Activated T-cell treated with anti-CD3 and anti-CD28 coated beads for 24 hours (primary cell): ENCODE results near the gene PRR22.
"Not testable (repeated sequence)": the region's sequence is repeated elsewhere in the genome, so short reads cannot be mapped to it uniquely, and the experiment has no call there.

Experiments used
- DNase-seq: peaks from one replicate; pipeline ENCODE4 v3.0.0-alpha.2; 2020; ENCODE audit warnings: low read depth

The PRR22 gene

DNA sequence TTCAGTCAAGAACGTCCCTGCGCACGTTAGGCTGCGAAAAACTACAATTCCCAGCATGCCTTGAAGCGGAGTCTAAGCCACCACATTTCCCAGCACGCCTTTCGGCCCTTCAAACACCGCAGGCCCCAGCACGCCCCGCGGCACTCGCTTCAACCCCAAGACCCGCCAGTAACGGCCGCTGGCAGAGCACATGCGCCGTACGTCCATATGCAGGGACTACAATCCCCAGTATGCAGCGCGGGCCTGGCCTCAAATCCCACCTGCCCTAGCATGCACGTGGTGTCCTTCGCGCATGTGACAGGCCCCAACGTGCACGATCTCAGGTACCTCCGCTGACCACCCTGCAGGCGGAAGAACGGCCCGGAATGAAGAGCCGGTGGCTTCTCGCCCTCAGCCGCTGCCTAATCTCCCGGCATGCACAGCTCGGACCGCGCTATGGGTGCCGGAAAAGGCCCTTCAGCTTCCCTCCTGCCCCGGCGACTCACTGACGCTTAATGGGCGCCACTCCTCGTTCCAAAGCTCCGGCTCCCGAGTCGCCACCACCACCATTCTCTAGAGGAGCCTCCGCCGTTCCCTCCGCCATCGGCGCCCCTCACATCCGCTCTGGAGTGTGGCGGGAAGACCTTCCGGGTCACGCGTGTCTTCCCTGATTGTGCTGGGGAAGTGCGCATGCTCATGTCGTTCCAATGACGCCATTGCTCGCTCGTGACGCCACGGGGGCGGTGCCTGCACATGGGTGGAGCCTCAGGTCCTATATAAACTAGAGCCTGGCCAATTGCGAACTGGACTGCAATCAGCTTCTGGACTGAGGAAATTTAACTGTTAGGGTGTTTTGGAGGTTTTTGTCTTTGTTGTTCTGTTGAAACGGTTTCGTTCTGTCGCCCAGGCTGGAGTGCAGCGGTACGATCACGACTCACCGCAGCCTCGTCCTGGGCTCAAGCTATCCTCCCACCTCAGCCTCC is 6.3 kb upstream of the PRR22 start, which contains the start of gene DUS3L:
DUS3L (minus strand) TSS at position 605 of the 962 bp plus-strand sequence; CDS start at position 583, 22 bp downstream.
- DNase-seq: peak; percentile 93

DNA sequence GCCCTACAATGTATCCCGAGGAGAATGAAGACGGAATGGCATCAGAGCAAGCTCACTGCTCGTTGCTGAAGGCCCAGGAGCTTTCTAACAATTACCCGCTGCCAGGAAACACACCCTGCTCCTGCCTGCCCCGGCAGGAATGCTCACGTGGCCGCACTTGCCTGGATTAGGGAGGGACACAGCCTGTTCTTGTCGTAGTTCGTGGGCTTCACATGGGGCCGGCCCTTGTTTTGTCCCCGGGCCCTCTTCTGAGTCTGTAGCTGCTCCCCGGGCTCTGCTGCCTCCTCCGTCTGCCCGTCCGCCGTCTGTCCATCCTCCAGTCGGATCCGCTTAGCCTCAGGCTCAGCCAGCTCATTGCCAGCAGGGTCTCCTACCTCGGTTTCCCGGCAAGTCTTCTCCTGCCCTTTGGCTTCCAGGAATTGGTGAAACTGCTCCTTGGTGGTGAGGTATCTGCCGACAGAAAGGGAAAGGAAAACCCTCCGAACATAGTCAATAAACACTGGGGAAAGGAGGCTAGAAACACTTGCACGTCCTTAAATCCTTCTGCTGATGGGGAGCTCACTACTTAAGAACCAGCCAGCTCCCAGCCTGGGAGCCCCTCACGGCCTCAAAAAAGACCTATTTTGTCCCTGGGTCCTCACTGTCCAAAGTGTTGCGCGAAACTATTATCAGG is 5.5 kb upstream of the PRR22 start:
- DNase-seq: no peak

DNA sequence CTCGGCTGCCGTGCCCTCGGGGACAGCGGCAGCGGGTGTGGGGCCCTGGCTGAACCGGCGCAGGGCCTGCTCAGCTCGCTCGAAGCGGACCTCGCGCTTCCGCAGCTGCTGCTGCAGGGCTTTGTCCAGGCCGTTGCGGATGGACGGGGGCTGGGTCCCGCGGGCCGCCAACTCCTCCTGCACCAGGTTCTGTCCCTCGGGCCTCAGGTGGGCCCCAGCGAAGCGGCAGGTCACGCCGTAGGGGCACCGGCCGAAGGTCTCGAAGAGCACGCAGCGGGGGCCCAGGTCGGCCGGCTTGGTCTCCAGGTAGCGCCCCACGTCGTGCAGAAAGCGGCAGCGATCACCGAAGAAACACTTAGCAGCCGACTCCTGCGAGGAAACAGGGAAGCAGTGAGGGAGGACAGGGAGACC is 4.8 kb upstream of the PRR22 start:
- no peak for DNase-seq

DNA sequence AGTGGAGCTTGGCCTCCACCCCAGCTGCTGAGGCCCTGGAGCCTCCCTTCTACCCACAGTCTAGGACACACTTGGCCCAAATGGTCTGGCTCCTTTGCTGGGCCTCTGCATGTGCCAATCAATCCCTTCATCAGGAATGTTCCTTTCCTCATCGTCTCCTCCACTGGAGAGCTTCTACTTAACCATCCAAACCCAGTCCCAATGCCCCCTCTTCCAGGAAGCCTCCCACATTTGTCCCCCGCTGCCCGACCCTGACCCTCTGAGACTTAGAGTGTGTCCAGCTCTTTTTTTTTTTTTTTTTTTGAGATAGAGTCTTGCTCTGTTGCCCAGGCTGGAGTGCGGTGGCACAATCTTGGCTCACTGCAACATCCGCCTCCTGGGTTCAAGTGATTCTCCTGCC is 3.9 kb upstream of the PRR22 start:
- DNase-seq: no peak

DNA sequence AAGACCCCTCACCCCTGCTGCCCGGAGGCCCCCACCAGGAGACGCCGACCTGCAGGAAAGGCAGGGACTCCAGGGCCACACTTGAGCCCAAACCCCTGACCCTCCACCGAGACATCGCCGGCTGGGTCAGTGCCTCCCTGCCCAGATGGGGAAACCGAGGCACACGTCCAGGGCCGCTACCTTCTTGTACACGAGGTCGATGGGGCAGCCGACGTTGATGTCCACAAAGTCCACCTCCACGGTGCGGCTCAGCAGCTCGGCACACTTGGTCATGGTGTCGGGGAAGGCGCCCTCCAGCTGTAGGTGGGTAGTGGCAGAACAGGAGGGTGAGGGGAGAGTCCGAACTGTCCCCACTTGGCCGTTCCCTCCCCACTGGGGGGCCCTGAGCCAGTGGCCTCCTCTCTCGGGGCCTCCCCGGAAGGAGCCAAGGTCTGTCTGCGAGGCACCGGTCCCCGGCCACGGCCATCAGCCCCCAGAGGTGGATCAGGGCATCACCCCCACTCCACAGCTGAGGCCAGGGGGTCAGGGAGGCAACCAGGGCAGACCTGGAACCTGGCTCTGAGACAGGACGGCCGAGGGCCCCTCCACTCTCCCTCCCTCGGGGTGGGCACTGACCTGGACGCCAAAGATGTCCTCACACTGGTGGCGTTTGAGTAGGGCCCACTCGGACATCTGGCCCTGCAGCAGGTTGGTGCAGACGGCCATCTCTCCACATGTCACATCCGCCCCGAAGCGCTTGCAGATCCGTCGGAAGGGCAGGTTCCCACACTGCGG is 3.0 kb upstream of the PRR22 start:
- no peak for DNase-seq

DNA sequence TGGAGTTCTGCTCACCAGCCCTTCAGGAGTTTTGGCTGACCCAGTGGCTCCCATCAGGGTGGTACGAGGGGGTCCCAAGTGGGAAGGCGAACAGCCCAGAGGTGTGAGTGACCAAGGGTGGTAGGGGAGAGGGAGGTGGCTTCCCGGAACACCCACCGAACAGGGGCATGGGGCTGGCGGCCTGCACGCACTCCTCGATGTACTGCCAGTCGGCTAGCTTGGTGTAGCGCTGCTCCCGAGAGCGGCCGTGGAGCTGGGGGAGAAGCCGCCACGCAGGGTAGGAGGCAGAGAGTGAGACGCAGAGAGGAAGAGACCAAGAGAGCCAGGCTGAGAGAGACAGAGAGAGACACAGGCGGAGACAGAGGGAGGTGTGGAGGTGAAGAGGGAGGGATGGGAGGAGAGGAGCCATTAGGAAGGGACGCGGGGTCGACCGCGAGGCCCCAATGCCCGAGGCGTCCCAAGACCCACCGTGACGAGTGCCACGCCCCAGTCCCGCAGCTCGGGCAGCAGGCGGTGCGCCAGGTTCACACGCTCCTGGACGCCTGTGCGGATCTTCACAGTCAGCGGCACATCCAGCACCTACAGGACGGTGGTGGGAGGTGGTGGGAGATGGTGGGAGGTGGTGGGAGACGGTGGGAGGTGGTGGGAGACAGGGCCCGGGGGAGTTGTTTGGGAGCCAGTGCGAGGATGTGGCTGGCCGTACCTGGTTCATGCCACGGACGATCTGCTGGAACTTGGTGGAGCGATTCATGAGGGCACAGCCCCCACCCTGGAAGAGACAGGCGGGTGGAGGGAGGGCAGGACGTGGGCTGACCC is 2.3 kb upstream of the PRR22 start:
- DNase-seq: no peak

DNA sequence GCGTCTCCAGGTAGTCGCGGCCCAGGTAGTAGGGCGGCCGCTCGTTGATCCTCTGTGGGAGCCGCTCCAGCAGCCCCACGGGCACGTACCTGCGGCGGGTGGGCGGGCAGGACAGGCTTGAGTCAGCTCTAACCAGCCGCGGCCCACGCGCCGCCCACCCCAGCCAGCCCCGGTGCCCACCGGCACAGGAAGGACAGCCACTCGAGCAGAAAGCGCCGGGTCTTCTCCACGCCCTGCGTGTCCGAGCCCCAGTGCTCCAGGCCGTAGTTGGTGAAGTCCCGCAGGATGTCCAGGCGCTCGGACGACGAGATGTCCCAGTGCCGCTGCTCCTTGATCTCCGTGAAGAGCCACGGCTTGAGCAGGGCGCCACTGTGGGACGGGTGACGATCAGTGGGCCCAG is 877 bp upstream of the PRR22 start:
- no peak for DNase-seq

DNA sequence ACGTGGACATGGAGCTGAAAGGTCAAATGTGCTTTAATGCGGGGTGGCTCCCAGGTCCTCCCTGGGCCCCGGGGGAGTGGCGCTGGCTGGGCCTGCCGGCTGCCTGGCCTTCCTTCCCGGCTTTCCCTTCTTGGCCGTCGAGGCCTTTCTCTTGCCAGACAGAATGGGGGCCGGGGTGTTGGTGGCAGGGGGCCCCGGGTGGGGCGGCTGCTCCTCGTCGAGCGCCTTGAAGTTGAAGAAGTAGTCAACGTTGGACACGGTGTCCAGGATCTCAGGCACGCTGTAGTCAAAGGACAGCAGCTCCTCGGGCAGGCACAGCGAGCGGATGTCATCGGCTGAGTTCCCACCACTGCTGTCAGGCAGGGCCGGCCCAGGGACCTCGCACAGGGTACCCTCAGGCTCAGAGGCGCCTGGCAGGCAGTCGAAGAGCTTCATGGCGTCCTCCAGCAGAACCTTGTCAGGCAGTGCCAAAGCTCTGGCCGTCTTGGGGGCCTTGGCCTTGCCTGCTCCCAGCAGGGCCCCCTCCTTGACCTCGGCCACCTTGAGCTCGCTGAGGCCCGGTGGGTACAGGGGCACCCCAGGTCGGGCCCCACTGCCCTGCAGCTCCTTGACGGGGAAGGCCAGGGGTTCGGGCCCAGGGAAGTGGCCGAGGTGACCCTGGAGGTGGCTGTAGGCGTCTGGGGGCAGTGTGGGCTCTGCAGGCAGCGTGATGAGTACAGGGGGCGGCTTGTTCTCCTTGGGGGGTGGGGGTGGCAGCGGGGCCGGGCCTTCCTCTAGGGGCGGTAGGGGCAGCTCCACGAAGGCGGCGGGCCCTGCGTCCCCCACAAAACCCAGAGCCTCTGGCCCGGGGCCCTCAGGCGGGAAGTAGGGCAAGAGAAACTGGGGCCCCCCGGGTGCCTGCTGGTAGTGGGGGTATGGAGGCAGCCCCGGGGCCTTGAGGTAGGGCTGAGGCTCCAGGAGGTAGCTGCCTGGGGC is 1.3 kb downstream of the PRR22 start:
- DNase-seq: no peak

DNA sequence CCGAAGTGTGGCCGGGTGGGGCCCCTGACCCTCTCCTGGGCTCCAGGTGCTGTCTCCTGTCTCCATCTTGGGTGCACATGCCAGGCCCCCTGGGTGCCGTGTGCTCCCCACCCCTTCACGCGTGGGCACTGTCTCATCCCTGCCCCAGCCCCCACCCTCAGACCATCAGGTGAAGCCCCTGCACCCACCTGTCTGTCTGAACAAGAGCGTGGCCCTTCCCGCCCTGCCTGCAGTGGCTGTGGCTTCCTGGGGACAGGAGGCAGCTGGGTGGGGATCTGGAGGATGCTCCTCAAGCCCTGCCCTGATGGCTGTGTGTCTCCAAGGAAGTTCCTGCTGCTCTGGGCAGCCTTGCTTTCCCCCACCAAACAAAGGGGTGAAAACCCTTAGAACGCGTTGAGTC is 2.2 kb downstream of the PRR22 start:
- DNase-seq: no peak

DNA sequence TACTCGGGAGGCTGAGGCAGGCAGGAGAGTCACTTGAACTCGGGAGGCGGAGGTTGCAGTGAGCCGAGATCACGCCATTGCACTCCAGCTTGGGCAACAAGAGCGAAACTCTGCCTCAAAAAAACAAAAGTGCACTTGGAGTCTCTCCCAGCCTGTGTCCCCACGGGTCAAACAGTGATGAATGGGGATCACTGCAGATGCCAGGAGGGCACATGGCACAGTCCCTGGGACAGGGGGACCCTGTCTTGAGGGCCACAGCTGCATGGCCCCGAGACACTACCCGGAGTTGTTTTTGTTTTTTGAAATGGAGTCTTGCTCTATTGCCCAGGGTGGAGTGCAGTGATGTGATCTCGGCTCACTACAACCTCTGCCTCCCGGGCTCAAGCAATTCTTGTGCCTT is 3.6 kb downstream of the PRR22 start:
- not testable (repeated sequence) for DNase-seq

DNA sequence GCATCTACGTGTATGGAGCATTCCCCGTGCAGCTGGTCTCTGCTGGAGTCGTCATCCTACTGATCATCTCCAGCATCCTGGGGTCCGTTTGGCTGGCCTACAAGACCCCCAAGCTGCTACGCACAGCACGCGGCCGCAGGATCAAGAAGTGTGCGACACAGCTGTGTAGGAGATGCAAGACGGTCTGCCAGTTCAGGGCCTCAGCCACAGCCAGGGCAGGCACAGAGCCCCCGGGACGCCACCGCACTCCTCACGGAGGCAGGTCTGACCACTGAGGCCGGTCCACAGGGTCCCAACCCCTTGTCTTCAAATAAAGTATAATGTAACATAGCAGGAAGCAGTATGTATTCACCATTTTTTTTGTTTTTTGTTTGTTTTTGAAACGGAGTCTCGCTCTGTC is 6.1 kb downstream of the PRR22 start:
- DNase-seq: no peak

DNA sequence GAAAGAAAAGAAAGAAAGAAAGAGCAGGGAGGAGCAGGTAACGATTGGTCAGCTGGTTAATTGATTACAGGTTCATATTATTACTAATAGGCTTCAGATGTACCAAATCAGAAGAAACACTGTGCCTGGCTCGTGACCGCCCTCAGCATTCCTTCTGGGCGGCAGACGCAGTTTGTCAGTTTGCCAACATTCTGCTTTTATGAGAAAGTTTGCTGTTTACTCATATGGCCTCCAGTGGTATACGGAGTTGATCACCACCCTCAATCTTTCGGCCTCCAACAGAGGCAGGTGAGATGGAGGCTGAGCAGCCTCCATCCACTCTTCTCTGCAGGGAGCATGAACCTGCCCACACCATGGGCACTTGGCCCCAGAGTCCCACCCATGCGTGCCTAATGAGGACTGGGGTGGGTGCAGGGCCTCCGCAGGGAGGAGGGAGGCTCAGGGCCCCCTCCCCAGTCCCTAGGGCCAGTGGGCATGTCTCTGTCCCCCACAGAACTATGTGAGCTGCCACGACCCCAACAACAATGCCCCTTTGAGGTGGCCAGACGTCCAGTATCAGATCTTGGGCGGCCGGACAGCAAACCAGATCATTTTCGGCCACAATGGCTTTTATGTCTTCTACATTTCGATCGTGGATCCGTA is 8.8 kb downstream of the PRR22 start:
- no peak for DNase-seq

DNA sequence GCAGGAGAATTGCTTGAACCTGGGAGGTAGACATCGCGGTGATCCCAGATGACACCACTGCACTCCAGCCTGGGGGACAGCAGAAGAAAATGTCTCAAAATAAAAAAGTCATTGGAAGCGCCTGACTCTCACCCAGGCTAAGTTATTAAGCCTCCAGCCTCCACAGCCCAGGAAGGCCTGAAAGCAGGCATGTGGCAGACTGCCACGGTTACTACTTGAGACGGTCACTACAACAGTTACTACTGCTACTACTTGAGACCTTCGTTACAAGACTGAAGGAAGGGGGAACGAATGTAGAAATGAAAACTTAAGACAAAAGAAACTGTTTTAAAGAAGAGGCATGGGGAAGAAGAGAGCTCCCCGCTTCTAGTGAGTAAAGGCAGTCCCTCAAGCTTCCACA is 9.6 kb downstream of the PRR22 start:
- no peak for DNase-seq

DNA sequence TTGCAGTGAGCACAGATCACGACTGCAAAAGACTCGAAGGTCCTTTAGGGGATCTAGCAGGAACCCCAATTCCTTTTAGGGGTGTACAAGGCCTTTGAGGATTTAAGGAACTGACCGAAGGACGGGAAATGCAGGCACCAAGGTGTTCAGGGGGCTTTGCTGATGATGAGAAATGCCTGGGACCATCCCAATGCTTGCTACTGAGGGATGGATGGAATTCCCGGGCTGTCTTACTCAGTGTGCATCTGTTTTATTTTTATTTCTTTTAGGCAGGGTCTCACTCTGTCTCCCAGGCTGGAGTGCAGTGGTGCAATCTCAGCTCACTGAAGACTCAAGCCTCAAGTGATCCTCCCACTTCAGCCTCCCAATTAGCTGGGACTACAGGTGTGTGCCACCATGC is 11.3 kb downstream of the PRR22 start:
- DNase-seq: no peak

DNA sequence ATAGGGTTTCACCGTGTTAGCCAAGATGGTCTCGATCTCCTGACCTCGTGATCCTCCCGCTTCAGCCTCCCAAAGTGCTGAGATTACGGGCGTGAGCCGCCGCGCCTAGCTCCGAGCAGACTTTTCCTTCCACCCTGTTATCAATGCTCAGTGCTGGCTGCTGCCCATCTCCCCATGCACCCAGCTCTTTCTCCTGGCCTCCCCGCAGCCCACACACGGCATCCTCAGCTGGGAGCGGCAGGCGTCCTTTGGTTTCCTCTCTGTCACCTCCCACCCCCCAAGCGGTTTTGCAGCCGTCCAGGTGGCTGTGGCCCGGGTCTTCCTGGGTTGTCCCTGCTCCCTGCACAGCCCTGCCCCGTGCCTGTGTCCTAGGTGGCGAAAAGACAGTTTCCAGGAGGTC is 12.1 kb downstream of the PRR22 start:
- DNase-seq: no peak

DNA sequence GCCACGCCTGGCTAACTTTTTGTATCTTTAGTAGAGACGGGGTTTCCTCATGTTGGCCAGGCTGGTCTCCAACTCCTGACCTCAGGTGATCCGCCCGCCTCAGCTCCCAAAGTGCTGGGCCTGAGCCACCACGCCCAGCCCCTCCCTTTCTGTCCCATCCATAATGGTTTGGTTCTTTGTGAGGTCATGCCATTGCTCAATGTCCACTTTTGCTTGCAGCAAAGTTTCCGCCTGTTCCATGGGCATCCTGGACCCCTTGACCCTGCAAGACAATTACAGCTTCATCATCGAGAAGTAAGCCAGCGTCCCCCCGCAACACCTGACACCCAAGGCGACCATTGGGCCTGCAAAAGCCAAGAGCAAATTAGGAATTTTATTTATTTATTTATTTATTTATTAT is 16.6 kb downstream of the PRR22 start:
- no peak for DNase-seq

DNA sequence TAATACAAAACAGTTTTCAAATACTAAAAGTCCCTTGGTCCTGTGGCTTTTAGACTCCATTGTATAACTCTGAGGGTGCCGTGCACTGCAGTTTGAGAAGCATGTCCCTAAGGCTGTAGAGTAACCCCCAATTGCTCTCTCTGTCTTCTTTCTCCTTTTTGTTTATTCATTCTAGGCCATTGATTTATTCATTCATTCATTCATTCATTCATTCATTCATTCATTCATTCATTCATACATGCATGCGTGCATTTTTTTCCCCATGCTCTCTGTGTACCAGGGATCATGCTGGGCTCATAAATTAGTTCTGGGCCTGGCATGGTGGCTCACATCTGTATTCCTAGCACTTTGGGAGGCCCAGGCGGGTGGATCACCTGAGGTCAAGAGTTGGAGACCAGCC is 19.3 kb downstream of the PRR22 start:
- DNase-seq: no peak

DNA sequence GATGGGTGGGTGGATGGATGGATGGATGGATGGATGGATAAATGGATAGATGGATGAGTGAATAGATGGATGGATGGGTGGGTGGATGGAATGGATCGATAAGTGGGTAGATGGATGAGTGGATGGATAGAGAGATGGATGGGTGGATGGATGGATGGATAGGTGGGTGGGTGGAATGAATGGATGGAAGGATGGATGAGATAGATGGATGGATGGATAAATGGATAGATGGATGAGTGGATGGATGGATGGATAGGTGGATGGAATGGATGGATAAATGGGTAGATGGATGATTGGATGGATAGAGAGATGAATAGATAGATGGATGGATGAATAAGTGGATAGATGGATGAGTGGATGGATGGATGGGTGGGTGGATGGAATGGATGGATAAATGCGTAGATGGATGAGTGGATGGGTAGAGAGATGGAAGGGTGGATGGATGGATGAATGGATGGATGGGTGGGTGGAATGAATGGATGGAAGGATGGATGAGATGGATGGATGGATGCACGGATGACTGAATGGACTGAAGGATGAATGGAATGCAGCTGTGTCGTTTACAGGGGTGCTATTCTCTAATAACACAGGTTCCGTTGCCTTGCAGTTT is 21.8 kb downstream of the PRR22 start:
- DNase-seq: no peak

DNA sequence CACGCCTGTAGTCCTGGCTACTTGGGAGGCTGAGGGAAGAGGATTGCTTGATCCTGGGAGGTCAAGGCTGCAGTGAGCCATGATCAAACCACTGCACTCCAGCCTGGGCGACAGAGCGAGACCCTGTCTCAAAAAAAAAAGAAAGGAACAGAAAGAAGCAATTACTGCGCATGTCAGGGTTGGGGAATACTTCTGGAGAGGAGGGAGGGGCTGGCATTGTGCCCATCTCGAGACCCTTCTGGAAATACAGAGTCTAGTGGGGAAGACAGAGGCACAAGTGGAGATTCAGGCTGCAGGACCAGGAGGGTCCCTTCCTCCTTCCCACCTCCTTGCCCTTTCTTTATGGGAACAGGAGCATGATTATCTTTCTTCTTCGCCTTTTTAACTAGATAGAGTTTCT is 30.8 kb downstream of the PRR22 start:
- no peak for DNase-seq

DNA sequence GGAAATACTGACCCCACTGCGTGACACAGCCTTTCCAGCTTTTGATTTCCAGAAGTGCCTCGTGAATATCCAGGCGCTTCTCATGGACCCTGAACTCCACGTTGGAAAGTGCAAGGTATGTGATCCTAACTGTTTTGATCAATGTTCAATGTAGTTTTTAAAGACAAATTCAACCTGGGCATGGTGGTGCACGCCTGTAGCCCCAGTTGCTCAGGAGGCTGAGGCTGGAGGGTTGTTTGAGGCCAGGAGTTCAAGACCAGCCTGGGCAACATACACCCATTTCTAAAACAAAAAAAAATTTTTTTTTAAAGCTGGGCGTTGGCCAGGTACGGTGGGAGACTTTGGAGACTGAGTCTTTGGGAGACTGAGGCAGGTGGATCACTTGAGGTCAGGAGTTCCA is 32.8 kb downstream of the PRR22 start:
- DNase-seq: no peak
